ENCODE data around the gene POLR3A.
"Not testable (repeated sequence)": the region's sequence is repeated elsewhere in the genome, so short reads cannot be mapped to it uniquely, and the experiment has no call there.

The POLR3A gene

DNA sequence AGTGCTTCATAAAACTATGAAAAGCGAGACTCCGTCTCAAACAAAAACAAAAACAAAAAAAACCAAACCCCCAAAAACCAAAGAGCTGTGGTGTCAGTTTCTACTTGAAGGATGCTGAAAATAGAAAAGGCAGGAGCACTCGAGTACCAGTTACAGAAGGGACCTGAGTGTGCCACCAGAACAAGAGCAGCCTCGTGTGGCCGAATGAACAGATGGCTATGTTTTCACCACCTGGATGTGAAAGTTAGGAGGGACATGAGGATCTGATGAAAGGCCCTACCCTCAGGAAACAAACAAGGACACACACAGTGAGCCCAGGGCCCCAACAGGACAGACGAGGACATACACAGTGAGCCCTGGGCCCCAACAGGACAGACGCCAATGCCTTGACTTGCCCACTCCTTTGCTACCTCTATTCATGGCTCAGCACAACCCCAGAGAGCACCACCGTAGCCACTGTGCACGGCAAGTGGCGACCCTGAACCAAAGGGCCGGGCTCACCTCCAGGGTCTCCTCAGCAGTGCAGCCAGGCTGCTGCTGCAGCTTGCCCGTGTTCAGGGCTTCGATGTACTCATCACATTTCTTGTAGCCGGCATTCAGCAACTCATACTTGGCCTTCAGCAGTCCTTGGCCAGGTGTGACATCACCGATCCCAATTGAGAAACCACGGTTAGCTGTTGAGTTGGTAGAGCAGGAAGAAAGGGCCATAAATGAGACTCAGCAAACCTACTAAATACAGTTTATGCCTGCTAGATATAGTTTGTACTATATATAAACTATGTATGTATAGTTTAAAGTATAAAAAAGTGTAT, 24.9 kb downstream of the POLR3A start:
- DNase-seq (ENCODE audit: low read depth, low spot score), result no peak
- ChIA-PET POLR2A (no interaction called here), CTCF (interaction anchor here (2.4 kb wide), 1 partner anchor 20 kb away, joined by 6 read pairs; no protein-coding TSS in a partner anchor)
- TF ChIP-seq, protein P1, sequence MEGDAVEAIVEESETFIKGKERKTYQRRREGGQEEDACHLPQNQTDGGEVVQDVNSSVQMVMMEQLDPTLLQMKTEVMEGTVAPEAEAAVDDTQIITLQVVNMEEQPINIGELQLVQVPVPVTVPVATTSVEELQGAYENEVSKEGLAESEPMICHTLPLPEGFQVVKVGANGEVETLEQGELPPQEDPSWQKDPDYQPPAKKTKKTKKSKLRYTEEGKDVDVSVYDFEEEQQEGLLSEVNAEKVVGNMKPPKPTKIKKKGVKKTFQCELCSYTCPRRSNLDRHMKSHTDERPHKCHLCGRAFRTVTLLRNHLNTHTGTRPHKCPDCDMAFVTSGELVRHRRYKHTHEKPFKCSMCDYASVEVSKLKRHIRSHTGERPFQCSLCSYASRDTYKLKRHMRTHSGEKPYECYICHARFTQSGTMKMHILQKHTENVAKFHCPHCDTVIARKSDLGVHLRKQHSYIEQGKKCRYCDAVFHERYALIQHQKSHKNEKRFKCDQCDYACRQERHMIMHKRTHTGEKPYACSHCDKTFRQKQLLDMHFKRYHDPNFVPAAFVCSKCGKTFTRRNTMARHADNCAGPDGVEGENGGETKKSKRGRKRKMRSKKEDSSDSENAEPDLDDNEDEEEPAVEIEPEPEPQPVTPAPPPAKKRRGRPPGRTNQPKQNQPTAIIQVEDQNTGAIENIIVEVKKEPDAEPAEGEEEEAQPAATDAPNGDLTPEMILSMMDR (IDR thresholded peaks at IDR 0.05; ENCODE audit: insufficient read depth, low read length, missing control alignments), result no peak
- no peak overlapping the region for H3K4me3 ChIP-seq (ENCODE audit: low read depth, low read length)

DNA sequence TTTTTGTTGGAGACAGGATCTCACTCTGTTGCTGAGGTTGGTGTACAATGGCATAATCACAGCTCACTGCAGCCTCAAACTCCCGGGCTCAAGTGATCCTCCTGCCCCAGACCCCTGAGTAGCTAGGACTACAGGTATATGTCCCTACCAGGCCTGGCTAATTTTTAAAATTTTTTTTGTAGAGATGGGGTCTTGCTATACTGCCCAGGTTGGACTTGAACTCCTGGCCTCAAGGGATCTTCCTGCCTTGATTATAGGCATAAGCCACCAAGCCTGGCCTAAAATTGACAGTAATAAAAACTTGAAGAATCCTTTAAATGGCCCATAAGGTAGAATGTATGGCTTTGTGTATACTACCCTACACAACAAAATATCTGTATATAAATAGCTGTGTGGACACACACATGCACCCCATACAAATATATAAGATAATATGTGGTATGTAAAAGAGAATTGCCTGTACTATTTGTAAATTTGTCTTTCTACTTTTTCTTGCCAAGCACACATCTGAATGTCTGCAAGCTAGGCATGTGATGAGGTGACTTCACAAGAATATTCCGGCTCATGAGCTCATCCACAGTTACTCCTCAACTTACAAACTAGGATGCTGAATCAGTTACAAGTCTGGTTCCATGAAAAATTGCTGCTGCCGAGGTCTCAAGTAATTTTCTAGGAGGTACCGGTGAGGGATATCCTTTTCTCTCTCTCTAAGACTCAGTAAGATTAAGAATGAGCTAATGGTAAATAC, 26.6 kb downstream of the POLR3A start:
- POLR2A ChIA-PET, result interaction anchor here (0.8 kb wide), 1 partner anchor 27 kb away, joined by 6 read pairs; no protein-coding TSS in a partner anchor
- CTCF ChIA-PET, result interaction anchor here (0.8 to 2.4 kb wide), 7 partner anchors 8 to 156 kb away, joined by 3 to 7 read pairs (median 4); no protein-coding TSS in a partner anchor
- no peak for DNase-seq (ENCODE audit: low read depth, low spot score)
- TF ChIP-seq, protein P1 (IDR thresholded peaks at IDR 0.05; ENCODE audit: insufficient read depth, low read length, missing control alignments), result no peak
- H3K4me3 ChIP-seq (ENCODE audit: low read depth, low read length), result no peak overlapping the region

DNA sequence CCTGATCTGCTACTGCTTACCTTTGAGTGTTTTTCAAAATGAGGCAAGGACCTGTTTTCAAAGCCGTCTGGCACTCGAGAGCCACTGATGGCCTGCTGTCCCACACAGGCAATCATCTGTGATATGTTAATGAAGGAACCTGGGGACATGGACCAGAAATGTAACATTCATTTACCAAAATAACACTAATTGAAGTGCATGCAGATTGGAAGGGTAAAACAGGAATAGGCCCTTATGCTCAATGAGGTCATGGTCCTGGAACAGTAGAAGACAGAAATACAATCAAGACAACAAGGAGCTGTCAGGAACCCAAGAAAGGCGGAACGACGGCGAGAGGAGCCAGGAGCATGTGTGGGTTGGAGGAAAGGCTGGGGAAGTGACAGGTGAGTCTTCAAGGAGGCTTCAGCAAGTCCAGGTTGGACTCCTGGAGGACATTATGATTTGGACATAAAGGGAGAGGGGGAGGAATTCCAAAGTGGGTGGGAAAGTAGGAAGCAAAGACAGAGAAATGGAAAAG, 28.3 kb downstream of the POLR3A start:
- POLR2A ChIA-PET, result no interaction called here

DNA sequence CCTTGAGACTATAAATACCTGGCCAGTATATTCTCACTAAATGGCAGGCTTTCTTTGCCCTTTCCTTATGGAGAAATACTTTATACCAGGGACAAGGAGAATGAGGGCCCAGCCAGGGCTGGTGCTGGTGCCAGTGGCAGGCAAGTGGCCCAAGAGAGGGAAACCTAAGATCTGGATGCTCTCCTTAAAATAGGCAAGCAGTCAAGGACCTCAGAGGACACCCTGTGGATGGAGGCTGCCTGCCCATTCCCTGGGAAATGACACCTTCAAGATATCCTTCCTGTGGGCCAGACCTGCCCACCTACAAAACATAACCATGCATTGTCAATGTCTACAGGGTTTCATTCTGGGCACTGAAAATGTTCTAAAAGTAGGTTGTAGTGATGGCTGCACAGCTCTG, 29.1 kb downstream of the POLR3A start:
- DNase-seq (ENCODE audit: low read depth, low spot score), result no peak
- CTCF ChIA-PET, result interaction anchor here (1.2 kb wide), 2 partner anchors 30 to 153 kb away, joined by 3 read pairs; no protein-coding TSS in a partner anchor
- POLR2A ChIA-PET, result no interaction called here
- no peak overlapping the region for H3K4me3 ChIP-seq (ENCODE audit: low read depth, low read length)
- TF ChIP-seq, protein P1 (IDR thresholded peaks at IDR 0.05; ENCODE audit: insufficient read depth, low read length, missing control alignments), result no peak

More for the DNA sequence above, 28.3 kb downstream of the POLR3A start:
- no peak for DNase-seq (ENCODE audit: low read depth, low spot score)
- CTCF ChIA-PET, result interaction anchor here (0.6 to 1.6 kb wide), 2 partner anchors 20 to 27 kb away, joined by 3 read pairs; no protein-coding TSS in a partner anchor
- TF ChIP-seq, protein P1 (IDR thresholded peaks at IDR 0.05; ENCODE audit: insufficient read depth, low read length, missing control alignments), result no peak
- H3K4me3 ChIP-seq (ENCODE audit: low read depth, low read length), result no peak overlapping the region

DNA sequence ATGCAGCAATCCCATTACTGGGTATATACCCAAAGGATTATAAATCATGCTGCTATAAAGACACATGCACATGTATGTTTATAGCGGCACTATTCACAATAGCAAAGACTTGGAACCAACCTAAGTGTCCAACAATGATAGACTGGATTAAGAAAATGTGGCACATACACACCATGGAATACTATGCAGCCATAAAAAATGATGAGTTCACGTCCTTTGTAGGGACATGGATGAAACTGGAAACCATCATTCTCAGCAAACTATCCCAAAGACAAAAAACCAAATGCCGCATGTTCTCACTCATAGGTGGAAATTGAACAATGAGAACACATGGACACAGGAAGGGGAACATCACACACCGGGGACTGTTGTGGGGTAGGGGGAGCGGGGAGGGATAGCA, 30.5 kb downstream of the POLR3A start:
- CTCF ChIA-PET, result interaction anchor here (1.2 kb wide), 2 partner anchors 31 to 152 kb away, joined by 3 read pairs; no protein-coding TSS in a partner anchor
- POLR2A ChIA-PET; DNase-seq (ENCODE audit: low read depth, low spot score); H3K4me3 ChIP-seq (ENCODE audit: low read depth, low read length): not testable (repeated sequence)

DNA sequence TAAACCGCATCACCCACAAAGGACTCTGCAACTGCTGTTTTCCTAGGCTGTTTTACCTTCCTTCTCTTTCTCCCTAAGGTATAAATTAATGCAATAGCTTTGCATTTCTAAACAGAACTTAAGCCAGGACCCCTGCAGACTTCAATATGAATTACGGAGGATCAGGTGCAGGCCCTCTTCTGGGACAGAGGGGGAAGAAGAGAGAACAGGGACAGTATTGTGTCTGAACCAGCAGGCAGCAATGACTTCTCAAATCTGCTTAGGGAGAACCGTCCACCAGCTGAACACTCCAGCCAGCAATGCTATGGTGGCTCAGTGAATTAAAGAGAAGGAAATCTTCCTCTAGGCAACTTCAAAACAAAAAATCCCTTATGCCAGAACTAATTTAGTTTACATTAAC, 35.7 kb downstream of the POLR3A start:
- CTCF ChIA-PET, result interaction anchor here (1.4 kb wide), 1 partner anchor 146 kb away, joined by 4 read pairs; no protein-coding TSS in a partner anchor
- DNase-seq (ENCODE audit: low read depth, low spot score), result no peak
- POLR2A ChIA-PET, result no interaction called here
- TF ChIP-seq, protein P1 (IDR thresholded peaks at IDR 0.05; ENCODE audit: insufficient read depth, low read length, missing control alignments), result no peak
- H3K4me3 ChIP-seq (ENCODE audit: low read depth, low read length), result no peak overlapping the region
